SHP77 treated with DMSO at 0.1 percent for 48 hours (cell line): ENCODE data around the gene CR1.
"Not testable (repeated sequence)": the region's sequence is repeated elsewhere in the genome, so short reads cannot be mapped to it uniquely, and the experiment has no call there.

ENCODE experiments used
- DNase-seq: peaks from one replicate; lab custom pipeline; 2025; lab: John Stamatoyannopoulos, UW

Gene CR1

GRCh38 chr1:207673399-207673798 lies 177.4 kb downstream of the CR1 start:
- no peak for DNase-seq

- no peak for DNase-seq
Observed at GRCh38 chr1:207676153-207676552, 180.2 kb downstream of the CR1 start.

DNA sequence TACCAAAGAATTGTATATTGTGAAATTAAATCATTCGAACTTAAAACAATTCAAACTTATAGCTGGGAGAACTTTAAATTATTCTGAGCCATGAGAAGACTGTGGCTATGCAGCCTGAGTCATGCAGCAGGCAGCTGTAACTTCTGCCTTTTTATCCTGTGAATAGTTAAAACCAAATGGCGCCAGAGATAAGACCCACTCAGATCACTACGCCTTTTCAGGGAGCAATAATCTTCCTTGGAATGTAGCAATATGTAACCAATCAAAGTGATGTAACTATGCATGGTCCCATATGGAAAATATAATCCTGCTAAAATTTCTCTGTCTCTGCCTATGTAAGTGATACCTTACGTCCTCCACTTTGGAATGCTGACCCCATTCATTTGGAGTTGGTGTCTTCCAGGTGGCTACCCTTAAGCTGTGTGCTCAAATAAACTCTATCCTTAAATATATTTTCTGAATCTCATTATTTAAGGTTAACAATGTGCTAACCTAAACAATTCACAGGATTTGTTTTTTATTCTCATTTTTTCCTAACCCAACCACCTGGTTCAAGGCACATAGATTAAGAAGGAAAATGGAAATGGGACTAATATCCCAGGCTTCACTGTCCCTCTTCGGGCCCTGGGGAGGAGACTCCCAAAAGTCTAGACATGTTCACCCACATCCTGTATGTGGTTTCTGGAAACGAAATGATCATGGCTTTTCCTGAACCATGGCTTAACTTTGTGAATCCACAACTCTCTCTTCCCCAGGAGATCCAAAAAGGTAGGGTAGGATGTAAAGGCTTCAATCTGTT lies 184.8 kb downstream of the CR1 start:
- DNase-seq = not testable (repeated sequence)

DNA sequence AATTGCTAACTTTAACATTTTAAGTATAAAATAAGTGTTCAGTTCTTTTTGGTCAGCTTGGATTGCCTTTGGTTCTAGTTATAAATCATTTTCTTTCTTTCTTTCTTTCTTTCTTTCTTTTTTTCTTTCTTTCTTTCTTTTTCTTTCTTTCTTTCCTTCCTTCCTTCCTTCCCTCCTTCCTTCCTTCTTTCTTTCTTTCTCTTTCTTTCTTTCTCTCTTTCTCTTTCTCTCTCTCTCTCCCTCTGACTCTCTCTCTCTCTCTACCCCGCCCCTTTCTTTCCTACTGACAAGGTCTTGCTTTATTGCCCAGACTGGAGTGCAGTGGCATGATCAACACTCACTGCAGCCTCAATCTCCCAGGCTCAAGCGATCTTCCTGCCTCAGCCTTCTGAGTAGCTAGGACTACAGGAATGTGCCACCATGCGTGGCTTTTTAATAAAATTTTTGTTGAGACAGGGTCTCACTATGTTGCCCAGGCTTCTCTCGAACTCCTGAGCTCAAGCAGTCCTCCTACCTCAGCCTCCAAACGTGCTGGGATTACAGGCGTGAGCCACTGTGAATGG lies 187.0 kb downstream of the CR1 start:
- not testable (repeated sequence) for DNase-seq

- not testable (repeated sequence) for DNase-seq
Observed at GRCh38 chr1:207690551-207690950, 194.6 kb downstream of the CR1 start.

- DNase-seq = no peak
Observed at GRCh38 chr1:207691010-207691409, 195.1 kb downstream of the CR1 start.
